NCI-H2196 (cell line): ENCODE measurements around the gene GPR39.

ENCODE experiments used
- DNase-seq: peaks from one replicate; lab custom pipeline; 2025; ENCODE audit not compliant: unreplicated experiment; lab: John Stamatoyannopoulos, UW

GPR39 gene

GRCh38 chr2:132668987-132669907, 252.6 kb downstream of the GPR39 start:
- peak; percentile 17 for DNase-seq

DNA sequence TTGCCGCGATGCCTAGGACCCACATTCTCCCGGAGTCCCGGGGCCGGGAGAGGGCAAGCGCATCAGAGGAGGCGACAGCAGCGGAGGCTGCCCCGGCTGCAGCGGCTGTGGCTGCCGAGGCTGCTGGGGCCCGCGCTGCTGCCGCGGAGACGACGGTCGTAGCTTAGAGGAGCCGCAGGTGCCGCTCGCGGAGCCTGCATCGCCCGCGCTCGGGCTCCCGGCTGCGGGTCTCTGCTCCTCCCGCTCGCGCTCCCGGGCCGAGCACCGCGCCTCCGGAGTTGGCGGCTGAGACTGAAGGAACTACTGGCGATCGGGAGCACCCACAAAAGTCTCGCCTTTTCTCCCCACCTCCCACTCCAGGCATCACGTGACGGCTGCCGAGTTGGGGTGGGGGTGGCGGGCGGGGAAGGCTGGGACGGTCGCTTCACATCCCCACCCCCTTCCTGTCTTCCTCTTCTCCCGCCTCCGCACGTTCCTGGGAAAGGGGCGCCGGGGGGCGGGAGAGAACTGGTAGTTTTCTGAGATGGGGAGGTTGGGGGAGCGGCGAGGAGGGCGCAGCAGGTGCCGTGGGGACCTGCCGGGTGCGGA, 253.4 kb downstream of the GPR39 start, which contains the start of gene LYPD1:
TSS of gene LYPD1 (minus strand) at position 298 of the 588 bp plus-strand sequence. CDS start at position 25, 273 bp downstream.
- peak; percentile 40 for DNase-seq

DNA sequence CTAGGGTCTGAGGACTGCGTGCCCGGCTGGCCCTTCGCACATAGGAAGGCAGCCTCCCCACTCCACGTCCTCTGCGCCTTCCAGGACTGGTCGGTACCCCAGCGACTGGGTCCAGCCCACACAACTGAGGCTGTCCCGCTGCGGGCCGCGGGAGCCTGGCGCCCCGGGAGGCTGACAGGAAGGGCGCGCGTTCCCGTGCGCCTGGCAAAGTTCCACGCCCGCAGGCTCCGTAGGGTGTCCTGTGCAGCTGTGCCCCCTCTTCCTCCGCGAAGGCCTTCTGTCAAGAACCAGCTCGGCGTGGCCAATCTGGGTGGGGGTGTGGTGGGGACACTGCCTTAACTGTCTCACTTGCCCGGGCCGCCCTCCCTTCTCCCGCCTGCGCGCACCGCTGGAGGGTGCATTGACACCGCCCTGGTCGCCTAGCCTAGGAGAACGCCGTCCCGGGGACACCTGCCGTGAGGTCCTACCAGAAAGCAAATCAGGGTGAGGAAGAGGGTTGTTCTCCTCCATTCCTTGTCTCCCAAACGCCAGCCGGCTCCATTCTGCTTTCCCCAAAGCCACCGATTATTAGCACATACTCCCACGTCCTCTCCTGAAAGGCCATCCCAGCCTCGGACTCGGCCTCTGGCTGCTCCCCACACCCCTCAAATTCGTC, 254.0 kb downstream of the GPR39 start:
- DNase-seq, result peak; percentile 50

GRCh38 chr2:132671151-132671835, 254.7 kb downstream of the GPR39 start:
- DNase-seq, result no peak

GRCh38 chr2:132676999-132677398, 260.4 kb downstream of the GPR39 start:
- no peak for DNase-seq

GRCh38 chr2:132677661-132678060, 261.1 kb downstream of the GPR39 start:
- no peak for DNase-seq

DNA sequence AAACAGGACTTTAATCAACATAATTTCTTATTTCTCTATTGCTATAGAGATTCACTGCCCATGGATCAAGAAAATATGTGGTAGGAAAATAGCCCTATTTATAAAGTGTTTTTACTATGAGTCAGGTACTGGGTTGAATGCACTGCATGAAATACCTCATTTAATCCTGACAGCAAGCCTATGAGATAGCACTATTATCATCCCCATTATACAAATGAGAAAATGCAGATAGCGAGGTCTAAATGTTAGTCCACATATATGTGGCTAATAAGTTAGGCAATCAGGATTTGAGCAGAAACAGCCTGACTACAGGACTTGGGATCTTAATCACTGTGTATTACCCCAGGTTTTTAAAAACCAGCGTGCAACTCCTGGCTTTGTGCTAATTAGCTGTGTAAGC, 261.9 kb downstream of the GPR39 start:
- DNase-seq, result no peak

GRCh38 chr2:132680544-132680943, 263.9 kb downstream of the GPR39 start:
- DNase-seq, result no peak

- DNase-seq, result no peak
These were observed 265.2 kb downstream of the GPR39 start for GRCh38 chr2:132681766-132682165.

DNA sequence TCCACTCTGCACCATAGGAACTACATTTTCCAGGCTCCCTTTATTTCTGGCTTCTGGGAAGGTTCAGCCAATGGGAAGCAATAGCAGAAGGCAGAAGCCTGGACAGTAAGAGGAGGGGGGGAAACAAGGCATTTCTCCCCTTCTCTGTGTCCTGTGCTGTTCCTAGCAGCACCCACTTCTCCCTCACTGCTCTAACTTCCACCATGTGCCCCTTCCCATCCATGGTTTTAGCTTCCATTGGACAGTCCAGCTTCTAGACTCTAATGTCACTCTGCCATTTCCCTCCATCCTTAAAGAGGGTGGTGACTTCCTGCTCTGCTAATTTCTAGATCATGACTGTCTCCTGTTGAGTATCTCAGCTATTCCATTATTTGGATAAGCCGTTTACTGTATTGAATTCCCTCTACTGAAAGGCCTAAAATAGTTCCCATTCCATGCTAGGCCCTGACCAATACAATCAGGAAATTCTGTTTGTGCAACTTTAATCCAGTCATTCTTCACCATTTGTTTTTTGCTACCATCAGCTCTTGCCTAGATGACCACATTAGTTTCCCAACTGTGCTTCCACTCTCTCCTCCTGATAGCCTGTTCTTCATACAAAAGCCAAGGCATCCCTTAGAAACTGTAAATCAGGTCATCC, 274.2 kb downstream of the GPR39 start:
- no peak for DNase-seq

GRCh38 chr2:132691556-132691955, 275.0 kb downstream of the GPR39 start:
- no peak for DNase-seq

DNA sequence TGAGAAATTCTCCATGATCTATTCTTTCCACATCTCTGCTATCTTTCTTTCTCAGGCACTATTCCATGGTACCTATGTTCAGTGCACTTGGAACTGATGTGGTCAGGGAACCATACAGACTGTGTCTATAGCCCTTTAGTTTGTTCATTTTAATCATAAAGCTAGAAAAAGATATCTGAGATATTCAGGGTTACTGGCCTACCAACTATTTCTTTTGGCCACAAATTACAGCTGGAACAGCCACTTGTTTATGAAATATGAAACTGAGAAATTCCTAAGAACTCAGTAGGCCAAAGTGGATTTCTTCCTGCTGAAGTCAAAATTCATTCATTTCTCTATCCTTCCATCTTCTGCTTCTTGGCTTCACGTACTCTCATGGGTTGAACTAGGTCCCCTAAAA, 276.2 kb downstream of the GPR39 start:
- DNase-seq, result no peak
